HepG2 (cell line): Measurements from ENCODE around the gene USE1. TPM values are rescaled to one million over a fixed set of nuclear protein-coding genes. Genes with fewer than 3 reads are reported as not detected.

Experiments used
- ATAC-seq: fragments of 200-7000 bp; cut with Tn5 transposase; 3 replicates; pipeline ENCODE4 v1.9.1; 2020; ENCODE audit warnings: mild to moderate bottlenecking, moderate library complexity
- BruUV-seq: library from RNA; stranded (reverse); fragments of 400-500 nt; replicated peaks from 2 replicates; lab custom pipeline; 2021; lab: Mats Ljungman, UMichigan
- CTCF ChIA-PET: fragments of 300-600 bp; formaldehyde crosslinking; extraction: SDS; loops from one replicate; lab custom pipeline; 2021; ENCODE audit warnings: low total read pairs, inconsistent platforms, low intra/inter-chr PET ratio; lab: Yijun Ruan, JAX
- POLR2A ChIA-PET: fragments of 350-600 bp; sonication (Branson Sonifier 250); formaldehyde crosslinking; loops from one replicate; lab custom pipeline; 2020; ENCODE audit warnings: antibody characterized with exemption, inconsistent platforms; lab: Yijun Ruan, JAX
- DNase-seq: peaks from one replicate; pipeline ENCODE4 v3.0.0-alpha.2; 2015; ENCODE audit warnings: low spot score
- FAIRE-seq: peaks from 3 replicates; lab custom pipeline; 2011; peaks lifted over from hg19 to GRCh38; lab: Jason Lieb, UNC
- H2AFZ ChIP-seq: one replicate; pipeline ENCODE4 v1.6.1; 2011; ENCODE audit warnings: low read length, inconsistent platforms
- H3K27ac ChIP-seq: fragments of 300-600 bp; 3 replicates; pipeline ENCODE4 v1.8.0; 2011; ENCODE audit warnings: mixed run types, mild to moderate bottlenecking, mixed read lengths, low read length, inconsistent platforms; ENCODE audit not compliant: insufficient read depth; ENCODE audit errors: extremely low read length
- H3K27me3 ChIP-seq, 2 experiments: fragments of 200-600 bp in 1 of 2; 2 replicates in 1 of 2; 3 replicates in 1 of 2; pipeline versions ENCODE4 v1.6.0 to v1.8.0; 2011; ENCODE audit warnings: low read length in 2 of 2, mild to moderate bottlenecking in 2 of 2, moderate library complexity in 2 of 2, inconsistent platforms in 1 of 2; ENCODE audit not compliant: insufficient read depth in 2 of 2, control insufficient read depth in 1 of 2
- H3K36me3 ChIP-seq, 2 experiments: fragments of 200-600 bp in 1 of 2; replicated peaks in 1 of 2; 2 replicates in 1 of 2; 3 replicates in 1 of 2; pipeline versions ENCODE4 v1.5.1 to v1.8.0; 2011; ENCODE audit warnings: low read length in 2 of 2, inconsistent platforms in 1 of 2; ENCODE audit not compliant: insufficient read depth in 2 of 2, control insufficient read depth in 1 of 2
- H3K4me1 ChIP-seq: 2 replicates; pipeline ENCODE4 v1.5.1; 2012; ENCODE audit warnings: low read length, inconsistent platforms; ENCODE audit not compliant: insufficient read depth
- H3K4me2 ChIP-seq: 2 replicates; pipeline ENCODE4 v1.6.0; 2011; ENCODE audit warnings: low read depth, low read length, inconsistent platforms
- H3K4me3 ChIP-seq, 3 experiments: fragments of 200-600 bp in 1 of 3; sonication (generic), shearing (Covaris generic) in 1 of 3; replicated peaks in 1 of 3; 2 replicates each; pipeline ENCODE4 v1.5.1; 2011 to 2016; ENCODE audit warnings: low read length in 3 of 3, inconsistent platforms in 2 of 3, low read depth in 2 of 3, mild to moderate bottlenecking in 2 of 3, control low read depth in 1 of 3, mixed read lengths in 1 of 3; ENCODE audit not compliant: insufficient read depth in 1 of 3
- H3K79me2 ChIP-seq: one replicate; pipeline ENCODE4 v1.6.1; 2011; ENCODE audit warnings: low read length, inconsistent platforms; ENCODE audit not compliant: insufficient read depth
- H3K9ac ChIP-seq: 2 replicates; pipeline ENCODE4 v1.6.0; 2011; ENCODE audit warnings: mild to moderate bottlenecking, low read depth, low read length, inconsistent platforms; ENCODE audit not compliant: insufficient read depth
- H3K9me3 ChIP-seq: 2 replicates; pipeline ENCODE4 v1.5.1; 2012; ENCODE audit warnings: mild to moderate bottlenecking, low read length
- H4K20me1 ChIP-seq: 2 replicates; pipeline ENCODE4 v1.6.0; 2011; ENCODE audit warnings: inconsistent platforms, mild to moderate bottlenecking, low read length, moderate library complexity; ENCODE audit not compliant: insufficient read depth
- AGO2 ChIP-seq: fragments of 200-400 bp; formaldehyde crosslinking; optimal IDR thresholded peaks from 2 replicates; pipeline ENCODE3; 2017; ENCODE audit warnings: mild to moderate bottlenecking, low read depth, low read length, moderate library complexity
- BCL6 ChIP-seq: IDR thresholded peaks from 2 replicates; pipeline ENCODE4 v1.6.1; 2016; ENCODE audit warnings: missing genetic modification reagents, missing compliant biosample characterization
- DPF2 ChIP-seq: sonication (generic); formaldehyde crosslinking; IDR thresholded peaks from 2 replicates; pipeline ENCODE4 v1.4.0; 2020; ENCODE audit warnings: mild to moderate bottlenecking, low read depth, missing genetic modification reagents, borderline replicate concordance
- KDM2A ChIP-seq: sonication (generic); formaldehyde crosslinking; IDR thresholded peaks from 2 replicates; pipeline ENCODE4 v1.4.0; 2020; ENCODE audit warnings: low read depth, missing genetic modification reagents, borderline replicate concordance
- SIN3B ChIP-seq: fragments of 150-350 bp; IDR thresholded peaks from 2 replicates; pipeline ENCODE4 v1.6.1; 2014; ENCODE audit warnings: low read length
- YEATS4 ChIP-seq: sonication (generic); formaldehyde crosslinking; IDR thresholded peaks from 2 replicates; pipeline ENCODE4 v1.4.0; 2020; ENCODE audit warnings: missing genetic modification reagents, borderline replicate concordance
- ZFP90 ChIP-seq: sonication (generic); formaldehyde crosslinking; IDR thresholded peaks from 2 replicates; pipeline ENCODE4 v1.8.0; 2022; ENCODE audit warnings: missing genetic modification reagents, mild to moderate bottlenecking, inconsistent platforms, borderline replicate concordance
- ZNF713 ChIP-seq: sonication (generic); formaldehyde crosslinking; IDR thresholded peaks from 2 replicates; pipeline ENCODE4 v1.4.0; 2020; ENCODE audit warnings: mild to moderate bottlenecking, missing genetic modification reagents
- WGBS: methylation state at CpG from one replicate; pipeline ENCODE4 v1.1.6; 2017; ENCODE audit warnings: low lambda C conversion rate; 5-methylcytosine and 5-hydroxymethylcytosine counted together
- in situ Hi-C: cut with HindIII; loops from 2 replicates; pipeline ENCODE4 v1.10.0; 2017; ENCODE audit warnings: low pct_unique_long_range_greater_than_20kb; ENCODE audit not compliant: extremely low pct_ligation_motif_present
- intact Hi-C: fragments of 100-400 bp; cut with micrococcal nuclease; formaldehyde crosslinking; loops from one replicate; pipeline ENCODE4 v1.10.0; 2022; ENCODE audit not compliant: unreplicated experiment
- polyA plus RNA-seq, 8 experiments: library from polyadenylated mRNA; depleted of rRNA in 3 of 8; stranded (reverse) in 7 of 8; unstranded in 1 of 8; fragments of >200 nt; fragmentation: Illumina TruSeq in 4 of 8; extraction: Trizol in 4 of 8; gene quantifications; 2 replicates each; pipeline versions ENCODE4 v1.2.1 to v1.2.3, GENCODE V29; 2011 to 2016; ENCODE audit warnings: low read depth in 4 of 8, missing spikeins in 1 of 8, mixed read lengths in 1 of 8; ENCODE audit not compliant: insufficient read depth in 1 of 8
- total RNA-seq, 5 experiments: library from RNA; depleted of rRNA; stranded (reverse); fragments of >200 nt; fragmentation: Illumina TruSeq; extraction: Trizol; gene quantifications; 2 replicates each; pipeline ENCODE4 v1.2.3, GENCODE V29; 2016; ENCODE audit warnings: low read depth in 1 of 5
- TF ChIP-seq, protein P1 (sequence below): sonication (generic); formaldehyde crosslinking; IDR thresholded peaks from 2 replicates; pipeline ENCODE4 v1.5.0; 2020; ENCODE audit warnings: mild to moderate bottlenecking, missing genetic modification reagents, moderate library complexity
- TF ChIP-seq, protein P2 (sequence below): sonication (generic); formaldehyde crosslinking; IDR thresholded peaks from 2 replicates; pipeline ENCODE4 v1.8.0; 2022; ENCODE audit warnings: mild to moderate bottlenecking, missing genetic modification reagents, borderline replicate concordance

USE1 gene
- total and polyA plus RNA-seq, 2 of the 13 experiments (the other 11 are each of a cell fraction or from before 2014, with no cell fraction given), result 9.9 to 17.6 TPM

DNA sequence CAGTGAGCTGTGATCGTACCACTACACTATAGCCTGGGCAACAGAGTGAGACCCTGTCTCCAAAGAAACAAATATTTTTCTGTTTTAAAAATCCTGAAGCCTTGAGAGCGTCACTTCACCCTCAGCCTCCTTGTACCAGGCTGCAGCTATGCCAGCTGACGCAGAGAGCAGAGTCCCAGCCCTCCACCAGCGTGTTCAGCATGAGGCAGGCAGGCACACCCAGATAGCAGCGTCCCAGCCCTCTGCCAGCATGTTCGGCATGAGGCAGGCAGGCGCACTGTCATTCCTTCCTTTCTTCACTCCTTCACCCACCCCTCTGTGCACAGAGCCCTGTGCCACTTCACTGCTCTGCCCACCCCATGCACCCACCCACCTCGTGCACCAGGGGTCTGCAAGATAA, 43.3 kb upstream of the USE1 start:
- DNase-seq (no peak), FAIRE-seq (no peak), ATAC-seq (no peak)
- 93% methylated on average over 6 of the region's 8 CpGs for WGBS
- H3K36me3 ChIP-seq, result peaks cover 2 to 33% of the 10 kb centered on the region in 2 experiments; a peak in 4 of 5 replicates
- no TSS peak for BruUV-seq
- no peaks in the 10 kb centered on the region for H4K20me1 ChIP-seq
- H3K4me3 ChIP-seq, result no peak overlapping the region
- H3K27ac ChIP-seq, result no peak overlapping the region
- in situ Hi-C loops (no loop called here), intact Hi-C loops (no loop called here)
- TF ChIP-seq SIN3B (no peak), DPF2 (CRISPR knock-in tag) (no peak), ZNF713 (CRISPR knock-in tag) (no peak), KDM2A (CRISPR knock-in tag) (no peak)
- H3K4me1 ChIP-seq, result no peaks in the 10 kb centered on the region
- no peak overlapping the region for H2AFZ ChIP-seq
- no peaks in the 10 kb centered on the region for H3K27me3 ChIP-seq
- POLR2A ChIA-PET, result interaction anchor here (0.6 kb wide), 1 partner anchor 13 kb away, joined by 3 read pairs; no protein-coding TSS in a partner anchor
- H3K9me3 ChIP-seq, result no peaks in the 10 kb centered on the region
- H3K4me2 ChIP-seq, result no peak overlapping the region
- no peak overlapping the region for H3K9ac ChIP-seq
- CTCF ChIA-PET, result no interaction called here
- no peaks in the 10 kb centered on the region for H3K79me2 ChIP-seq

DNA sequence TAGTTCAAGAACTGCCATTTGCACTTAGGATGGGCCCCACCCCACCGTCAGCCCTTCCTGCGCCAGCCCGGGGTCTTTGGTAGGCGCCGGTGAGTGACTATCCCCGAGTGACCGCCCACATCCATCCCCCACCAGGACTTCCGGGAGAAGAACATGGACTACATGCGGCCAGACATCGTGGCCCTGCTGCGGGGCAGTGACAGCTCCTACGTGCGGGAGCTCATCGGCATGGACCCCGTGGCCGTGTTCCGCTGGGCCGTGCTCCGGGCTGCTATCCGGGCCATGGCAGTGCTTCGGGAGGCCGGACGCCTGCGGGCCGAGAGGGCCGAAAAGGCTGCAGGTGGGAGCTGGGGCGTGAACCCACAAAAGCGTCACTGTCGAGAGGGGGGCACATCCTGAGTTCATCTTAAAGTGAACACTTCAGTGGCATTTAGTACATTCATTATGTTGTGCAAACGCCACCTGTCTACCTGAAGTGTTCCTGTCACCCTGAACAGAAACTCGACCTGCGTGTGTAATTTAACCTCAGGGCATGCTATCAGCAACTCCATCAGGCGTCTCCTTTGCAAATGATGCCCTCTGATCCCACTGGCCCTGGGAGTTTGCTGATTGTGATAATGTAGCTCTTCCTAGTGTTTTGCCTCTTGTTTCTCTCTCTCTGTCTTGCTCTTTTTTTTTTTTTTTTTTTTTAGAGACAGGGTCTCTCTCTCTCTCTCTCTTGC, 42.4 kb upstream of the USE1 start:
- no peak overlapping the region for H3K4me3 ChIP-seq
- no peak for FAIRE-seq

More for the DNA sequence above, 42.4 kb upstream of the USE1 start:
- no peak overlapping the region for H3K27ac ChIP-seq
- no peak overlapping the region for H3K4me2 ChIP-seq
- H4K20me1 ChIP-seq, result no peaks in the 10 kb centered on the region
- ATAC-seq (no peak), DNase-seq (no peak)
- H3K9me3 ChIP-seq, result no peaks in the 10 kb centered on the region
- H3K9ac ChIP-seq, result no peak overlapping the region
- peaks cover 2 to 37% of the 10 kb centered on the region in 2 experiments; a peak in 4 of 5 replicates for H3K36me3 ChIP-seq
- no TSS peak for BruUV-seq
- 97% methylated on average over 18 of the region's 33 CpGs for WGBS
- CTCF ChIA-PET, result no interaction called here
- TF ChIP-seq, protein P1, sequence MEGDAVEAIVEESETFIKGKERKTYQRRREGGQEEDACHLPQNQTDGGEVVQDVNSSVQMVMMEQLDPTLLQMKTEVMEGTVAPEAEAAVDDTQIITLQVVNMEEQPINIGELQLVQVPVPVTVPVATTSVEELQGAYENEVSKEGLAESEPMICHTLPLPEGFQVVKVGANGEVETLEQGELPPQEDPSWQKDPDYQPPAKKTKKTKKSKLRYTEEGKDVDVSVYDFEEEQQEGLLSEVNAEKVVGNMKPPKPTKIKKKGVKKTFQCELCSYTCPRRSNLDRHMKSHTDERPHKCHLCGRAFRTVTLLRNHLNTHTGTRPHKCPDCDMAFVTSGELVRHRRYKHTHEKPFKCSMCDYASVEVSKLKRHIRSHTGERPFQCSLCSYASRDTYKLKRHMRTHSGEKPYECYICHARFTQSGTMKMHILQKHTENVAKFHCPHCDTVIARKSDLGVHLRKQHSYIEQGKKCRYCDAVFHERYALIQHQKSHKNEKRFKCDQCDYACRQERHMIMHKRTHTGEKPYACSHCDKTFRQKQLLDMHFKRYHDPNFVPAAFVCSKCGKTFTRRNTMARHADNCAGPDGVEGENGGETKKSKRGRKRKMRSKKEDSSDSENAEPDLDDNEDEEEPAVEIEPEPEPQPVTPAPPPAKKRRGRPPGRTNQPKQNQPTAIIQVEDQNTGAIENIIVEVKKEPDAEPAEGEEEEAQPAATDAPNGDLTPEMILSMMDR (CRISPR knock-in tag), result 0 out of 2 replicates have a peak, but pooled peaks have one; percentile 4
- TF ChIP-seq ZFP90 (CRISPR knock-in tag), result no peak
- no peak for TF ChIP-seq BCL6
- TF ChIP-seq, protein P2, sequence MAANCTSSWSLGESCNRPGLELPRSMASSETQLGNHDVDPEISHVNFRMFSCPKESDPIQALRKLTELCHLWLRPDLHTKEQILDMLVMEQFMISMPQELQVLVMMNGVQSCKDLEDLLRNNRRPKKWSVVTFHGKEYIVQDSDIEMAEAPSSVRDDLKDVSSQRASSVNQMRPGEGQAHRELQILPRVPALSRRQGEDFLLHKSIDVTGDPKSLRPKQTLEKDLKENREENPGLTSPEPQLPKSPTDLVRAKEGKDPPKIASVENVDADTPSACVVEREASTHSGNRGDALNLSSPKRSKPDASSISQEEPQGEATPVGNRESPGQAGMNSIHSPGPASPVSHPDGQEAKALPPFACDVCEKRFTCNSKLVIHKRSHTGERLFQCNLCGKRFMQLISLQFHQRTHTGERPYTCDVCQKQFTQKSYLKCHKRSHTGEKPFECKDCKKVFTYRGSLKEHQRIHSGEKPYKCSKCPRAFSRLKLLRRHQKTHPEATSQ (CRISPR knock-in tag), result no peak
- TF ChIP-seq AGO2, result peak; percentile 37
- no peak for TF ChIP-seq YEATS4 (CRISPR knock-in tag)
- H3K4me1 ChIP-seq, result no peaks in the 10 kb centered on the region
- POLR2A ChIA-PET, result interaction anchor here (0.6 kb wide), 1 partner anchor 13 kb away, joined by 3 read pairs; no protein-coding TSS in a partner anchor
- no peaks in the 10 kb centered on the region for H3K27me3 ChIP-seq
- intact Hi-C loops (no loop called here), in situ Hi-C loops (no loop called here)
- no peaks in the 10 kb centered on the region for H3K79me2 ChIP-seq
- H2AFZ ChIP-seq, result no peak overlapping the region
